Measurements from ENCODE around the gene SLC6A5.

SLC6A5 gene

DNA sequence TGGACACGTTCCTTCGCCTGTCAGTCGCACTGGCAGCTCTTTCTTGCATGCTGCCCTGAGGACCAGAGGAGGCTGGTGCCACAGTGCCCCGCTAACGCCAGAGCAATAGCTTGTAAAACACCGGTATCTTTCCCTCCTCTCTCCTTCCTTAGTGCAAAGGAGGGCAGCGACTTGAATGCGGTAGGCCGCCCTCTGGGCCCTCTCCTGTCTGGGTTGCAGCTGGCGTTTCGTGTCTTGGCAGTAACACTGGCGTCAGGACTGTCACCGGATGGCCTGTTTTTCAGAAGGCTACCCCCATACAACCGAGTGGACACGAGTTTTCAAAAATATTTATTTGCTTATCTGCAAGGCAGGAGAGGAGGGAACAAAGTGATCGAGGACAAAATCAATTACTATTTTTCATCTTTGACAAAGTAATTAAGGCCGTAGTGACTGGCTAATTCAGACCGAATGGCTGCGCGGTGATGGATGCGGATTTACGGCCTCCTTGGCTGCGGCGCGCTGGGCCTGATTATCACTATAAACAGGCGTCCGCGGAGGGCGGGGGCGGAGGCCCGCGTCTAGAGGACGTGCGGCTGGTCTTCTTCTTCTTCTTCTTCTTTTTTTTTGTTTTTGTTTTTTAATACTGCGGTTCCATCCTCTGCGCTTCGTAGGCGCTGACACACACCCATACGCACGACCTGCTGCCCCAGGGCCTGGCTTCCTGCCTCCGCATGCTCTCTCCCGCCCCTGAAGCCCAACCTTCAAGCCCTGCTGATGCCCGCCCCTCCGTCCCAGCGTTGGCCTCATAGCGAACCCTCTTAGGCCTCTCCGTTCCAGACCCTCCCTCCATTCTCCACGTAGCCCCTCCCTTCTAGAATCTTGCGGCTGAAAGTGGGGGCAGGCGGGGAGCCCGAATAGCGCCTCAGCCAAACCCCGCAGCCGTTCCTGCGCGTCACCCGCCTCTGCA lies 2.9 kb upstream of the SLC6A5 start:
- no peak for DNase-seq (ENCODE audit: low read depth)

- DNase-seq (ENCODE audit: low read depth): no peak
Measured at GRCh38 chr11:20597154-20597679, 2.2 kb upstream of the SLC6A5 start.

DNA sequence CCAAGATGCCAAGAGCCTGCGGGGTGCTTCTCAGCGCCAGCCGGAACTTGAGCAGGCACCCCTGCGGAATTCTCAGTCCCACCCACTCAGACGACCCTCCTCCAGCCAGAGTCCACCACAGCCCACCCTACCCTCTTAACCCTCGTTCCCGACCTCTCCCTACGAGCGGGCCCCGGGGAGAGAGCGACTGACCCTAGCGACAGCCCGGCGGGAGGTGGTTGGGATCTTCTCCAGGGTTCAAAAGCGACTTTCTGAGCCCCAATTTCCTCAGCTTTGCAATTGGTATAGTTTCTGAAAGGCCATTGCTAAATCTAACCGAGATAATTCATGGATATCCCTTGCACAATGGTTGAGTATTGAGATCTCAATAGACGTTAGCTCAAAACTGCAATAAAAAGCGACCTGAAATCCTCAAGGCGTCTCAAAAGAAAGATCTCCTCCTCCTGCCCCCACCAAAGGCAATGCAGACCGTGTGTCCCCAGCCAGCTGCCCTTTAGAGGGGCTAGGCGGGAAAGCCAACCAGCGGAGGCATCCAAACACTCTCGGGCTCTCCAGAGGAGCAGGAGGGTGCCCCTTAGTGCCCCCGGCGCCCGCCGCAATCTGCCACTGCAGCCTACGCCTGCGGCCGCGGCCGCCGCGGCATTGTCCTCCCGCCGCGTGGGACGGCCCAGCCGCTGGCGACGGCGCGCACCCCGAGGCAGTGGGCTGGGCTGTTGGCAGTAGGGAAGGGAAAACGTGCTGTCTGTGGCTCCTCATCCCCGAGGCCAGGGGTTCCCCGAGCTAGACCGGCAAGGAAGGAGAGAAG lies 1.5 kb upstream of the SLC6A5 start:
- DNase-seq (ENCODE audit: low read depth): no peak

DNA sequence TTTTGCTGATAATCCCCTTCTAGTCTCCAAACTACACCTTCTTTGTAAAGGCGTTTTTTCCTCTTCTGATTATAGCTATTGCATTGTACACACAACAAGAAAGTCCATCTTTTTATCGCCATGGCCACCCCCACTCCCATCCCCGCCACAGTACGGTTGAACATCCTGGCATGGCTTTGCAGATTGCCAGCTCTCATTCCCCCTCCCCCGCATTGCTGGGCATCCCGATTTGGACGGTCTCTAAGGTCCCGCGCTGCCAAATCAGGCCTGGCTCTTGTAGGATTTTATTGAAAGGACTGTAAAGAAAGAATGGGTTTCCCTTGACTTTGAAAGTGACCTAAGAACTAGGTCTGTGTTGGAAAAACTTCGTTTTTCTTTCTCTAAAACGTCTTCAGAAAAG lies 916 bp upstream of the SLC6A5 start:
- no peak for DNase-seq (ENCODE audit: low read depth)

GRCh38 chr11:20600020-20600346 lies 575 bp downstream of the SLC6A5 start:
- DNase-seq (ENCODE audit: low read depth): no peak

GRCh38 chr11:20600551-20600950 lies 1.1 kb downstream of the SLC6A5 start:
- no peak for DNase-seq (ENCODE audit: low read depth)

GRCh38 chr11:20601221-20601914 lies 2.0 kb downstream of the SLC6A5 start:
- DNase-seq (ENCODE audit: low read depth): no peak

DNA sequence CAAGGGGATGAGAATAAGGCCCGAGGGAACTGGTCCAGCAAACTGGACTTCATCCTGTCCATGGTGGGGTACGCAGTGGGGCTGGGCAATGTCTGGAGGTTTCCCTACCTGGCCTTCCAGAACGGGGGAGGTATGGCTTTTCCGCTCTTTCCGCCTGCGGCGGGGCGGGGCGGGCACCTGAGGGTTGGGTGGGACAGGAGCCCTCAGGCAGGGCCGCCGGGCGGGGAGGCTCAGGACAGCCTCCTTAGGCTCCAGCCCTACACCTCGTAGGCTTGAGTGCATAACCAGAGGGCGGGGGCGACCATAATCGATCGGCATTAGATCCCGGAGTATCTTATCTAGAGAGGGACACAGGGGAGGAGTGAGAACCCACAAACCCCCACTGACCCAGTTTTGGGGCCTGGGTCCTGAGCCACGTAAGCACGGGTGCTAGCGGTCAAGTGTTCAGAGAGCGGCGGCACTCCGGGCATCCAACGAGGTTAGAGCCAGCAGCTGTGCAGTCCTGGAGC lies 4.9 kb downstream of the SLC6A5 start:
- no peak for DNase-seq (ENCODE audit: low read depth)

GRCh38 chr11:20604864-20605601 lies 5.6 kb downstream of the SLC6A5 start:
- no peak for DNase-seq (ENCODE audit: low read depth)

DNA sequence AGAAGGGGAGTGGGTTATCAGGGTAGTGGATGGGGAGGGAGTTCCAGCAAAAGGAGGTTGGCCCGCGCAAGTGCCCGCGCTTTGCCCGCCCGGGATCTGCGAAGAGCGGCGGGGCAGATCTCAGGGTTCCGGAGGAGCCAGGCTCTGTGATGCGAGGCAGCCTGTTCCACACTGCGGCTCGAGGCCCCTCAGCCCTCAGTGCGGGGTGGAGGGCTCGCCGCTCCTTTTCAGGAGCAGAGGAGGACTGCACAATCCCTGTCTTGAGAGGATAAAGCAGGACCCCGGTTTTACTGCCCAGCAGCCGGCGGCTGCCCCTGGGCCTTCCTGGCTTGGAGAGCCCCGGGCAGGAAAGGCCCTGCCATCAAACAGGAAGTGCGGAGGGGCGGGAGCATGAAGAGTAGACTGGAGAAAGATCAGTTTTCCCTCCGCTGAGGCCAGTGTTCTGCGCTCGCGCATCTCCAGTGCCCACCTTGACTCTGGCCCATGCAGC lies 6.2 kb downstream of the SLC6A5 start:
- no peak for DNase-seq (ENCODE audit: low read depth)

DNA sequence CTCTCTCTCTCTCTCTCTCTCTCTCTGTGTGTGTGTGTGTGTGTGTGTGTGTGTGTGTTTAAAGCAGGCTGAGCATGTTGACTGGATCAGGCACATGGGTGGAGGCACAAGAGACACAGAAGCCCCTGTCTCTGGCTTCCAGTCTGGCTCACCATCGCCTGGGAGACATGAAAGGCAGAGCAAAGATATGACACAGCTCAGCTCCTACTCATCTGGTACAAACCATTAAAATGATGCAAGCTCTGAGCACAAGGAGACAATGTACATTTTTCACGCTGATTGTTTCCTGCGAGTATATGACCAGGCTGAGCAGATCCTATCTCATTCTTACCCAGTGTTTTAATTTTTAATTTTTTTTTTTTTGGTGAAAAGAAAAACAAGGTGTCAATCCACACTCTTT lies 9.5 kb downstream of the SLC6A5 start:
- DNase-seq (ENCODE audit: low read depth): no peak

GRCh38 chr11:20609727-20610707 lies 10.6 kb downstream of the SLC6A5 start:
- peak; percentile 15 for DNase-seq (ENCODE audit: low read depth)

- no peak for DNase-seq (ENCODE audit: low read depth)
Measured at GRCh38 chr11:20610825-20611224, 11.4 kb downstream of the SLC6A5 start.

GRCh38 chr11:20611445-20611844 lies 12.0 kb downstream of the SLC6A5 start:
- DNase-seq (ENCODE audit: low read depth): no peak

GRCh38 chr11:20611892-20612291 lies 12.5 kb downstream of the SLC6A5 start:
- no peak for DNase-seq (ENCODE audit: low read depth)

DNA sequence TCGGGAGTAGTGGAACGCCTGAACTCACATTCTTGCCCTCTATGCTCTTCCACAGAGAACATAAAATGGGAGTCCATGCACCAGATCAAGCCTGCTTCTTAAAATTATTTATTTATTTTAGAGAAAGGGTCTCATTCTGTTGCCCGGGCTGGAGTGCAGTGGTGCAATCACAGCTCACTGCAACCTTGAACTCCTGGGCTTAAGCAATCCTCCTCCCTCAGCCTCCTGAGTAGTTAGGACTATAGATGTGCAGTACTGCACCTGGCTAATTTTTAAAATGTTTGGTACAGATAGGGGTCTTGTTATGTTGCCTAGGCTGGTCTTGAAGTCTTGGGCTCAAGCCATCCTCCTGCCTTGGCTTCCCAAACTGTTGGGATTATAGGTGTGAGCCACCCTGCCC lies 13.0 kb downstream of the SLC6A5 start:
- no peak for DNase-seq (ENCODE audit: low read depth)

DNA sequence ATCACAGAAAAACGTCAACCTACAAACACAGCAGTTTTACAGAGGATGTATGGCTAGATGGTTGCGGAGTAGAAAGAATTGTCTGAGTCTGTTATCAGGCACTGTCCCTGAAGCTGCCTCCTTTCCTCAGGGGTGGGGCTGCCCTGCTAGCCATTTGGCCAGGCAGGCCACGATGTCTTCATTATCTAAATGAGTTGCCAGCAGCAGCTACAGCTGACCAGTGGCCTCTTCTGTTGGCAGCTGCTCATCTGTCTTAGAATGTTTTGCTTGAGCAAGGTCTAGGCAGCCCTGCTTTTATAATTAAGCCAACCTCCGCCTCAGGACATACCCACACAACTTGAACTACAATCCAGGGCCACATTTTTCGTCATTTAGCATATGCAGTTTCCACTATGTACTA lies 17.5 kb downstream of the SLC6A5 start:
- DNase-seq (ENCODE audit: low read depth): no peak

- no peak for DNase-seq (ENCODE audit: low read depth)
Measured at GRCh38 chr11:20617346-20618005, 18.1 kb downstream of the SLC6A5 start.

DNA sequence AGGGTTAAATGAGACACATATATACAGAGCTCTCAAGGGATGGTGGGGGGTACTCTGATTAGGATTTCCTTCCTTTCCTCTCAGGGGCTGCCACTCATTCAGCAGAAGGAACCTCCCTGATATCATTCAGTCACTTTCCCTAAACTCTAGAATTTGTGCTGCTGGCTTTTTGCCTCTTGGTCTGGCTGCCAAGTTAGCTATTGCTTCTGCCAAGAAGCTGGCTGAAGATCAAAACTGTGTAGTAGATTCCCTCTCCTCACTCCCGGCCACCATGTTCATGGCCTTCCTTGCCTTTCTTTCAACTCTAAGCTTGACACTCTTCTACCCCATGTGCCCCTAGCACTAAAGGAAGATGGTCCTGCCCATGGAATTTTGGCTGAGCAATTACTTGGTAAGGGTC lies 18.7 kb downstream of the SLC6A5 start:
- no peak for DNase-seq (ENCODE audit: low read depth)

DNA sequence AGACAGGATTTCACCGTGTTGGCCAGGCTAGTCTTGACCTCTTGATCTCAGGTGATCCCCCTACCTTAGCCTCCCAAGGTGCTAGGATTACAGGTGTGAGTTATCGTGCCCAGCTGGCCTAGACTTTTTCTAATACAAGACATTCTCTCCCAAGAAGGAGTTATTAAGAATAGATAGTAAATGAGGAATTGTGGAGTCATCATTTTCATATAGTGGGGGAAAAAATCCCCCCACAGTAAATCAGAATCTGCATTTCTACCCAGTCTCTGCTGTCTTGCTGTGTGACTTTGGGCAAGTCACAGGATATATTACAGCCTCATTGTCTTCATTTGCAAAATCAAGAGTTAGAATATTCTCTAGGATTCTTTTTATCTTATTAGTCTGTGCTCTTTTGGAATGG lies 21.6 kb downstream of the SLC6A5 start:
- no peak for DNase-seq (ENCODE audit: low read depth)
